Effector memory CD8-positive, alpha-beta T cell (primary cell): Measurements from ENCODE around the gene FAM3C.

Source experiments
- ATAC-seq: fragments of 150-1000 bp; cut with Tn5 transposase; replicated peaks from 2 replicates; pipeline ENCODE4 v1.10.0; 2021; ENCODE audit warnings: mild to moderate bottlenecking, moderate library complexity
- DNase-seq, 3 experiments: peaks; one replicate each; pipeline ENCODE4 v3.0.0; 2021
- H3K27ac Mint-ChIP-seq, 2 donors: one replicate each; pipeline ENCODE4 v1.8.0; 2022; ENCODE audit warnings: mild to moderate bottlenecking in 2 of 2, mixed read lengths in 2 of 2, moderate library complexity in 2 of 2
- H3K27me3 Mint-ChIP-seq, 2 donors: one replicate each; pipeline ENCODE4 v1.8.0; 2022; ENCODE audit warnings: mixed read lengths in 2 of 2
- H3K36me3 Mint-ChIP-seq: one replicate; pipeline ENCODE4 v1.8.0; 2022; ENCODE audit warnings: mild to moderate bottlenecking, moderate library complexity, mixed read lengths; ENCODE audit not compliant: insufficient read depth
- H3K4me1 Mint-ChIP-seq, 2 donors: one replicate each; pipeline ENCODE4 v1.8.0; 2022; ENCODE audit warnings: low read depth in 2 of 2, mixed read lengths in 2 of 2
- H3K4me3 Mint-ChIP-seq, 2 donors: one replicate each; pipeline ENCODE4 v1.8.0; 2022; ENCODE audit warnings: mild to moderate bottlenecking in 2 of 2, mixed read lengths in 2 of 2, moderate library complexity in 2 of 2
- H3K9me3 Mint-ChIP-seq, 2 donors: one replicate each; pipeline ENCODE4 v1.8.0; 2022; ENCODE audit warnings: mixed read lengths in 2 of 2

FAM3C gene

GRCh38 chr7:121303422-121304101, 92.5 kb downstream of the FAM3C start:
- DNase-seq, result no peak
- Mint-ChIP-seq H3K27ac (no peak overlapping the region), H3K36me3 (no peaks in the 10 kb centered on the region), H3K9me3 (no peaks in the 10 kb centered on the region), H3K27me3 (peaks cover 40 to 48% of the 10 kb centered on the region in 2 donors), H3K4me1 (no peaks in the 10 kb centered on the region), H3K4me3 (no peak overlapping the region)
- ATAC-seq, result no peak

- no peak for ATAC-seq
- no peak for DNase-seq
- Mint-ChIP-seq H3K27ac (no peak overlapping the region), H3K4me1 (no peaks in the 10 kb centered on the region), H3K27me3 (peaks cover 35 to 45% of the 10 kb centered on the region in 2 donors), H3K36me3 (no peaks in the 10 kb centered on the region), H3K4me3 (no peak overlapping the region), H3K9me3 (no peaks in the 10 kb centered on the region)
Observed at GRCh38 chr7:121302214-121302745, 93.8 kb downstream of the FAM3C start.

- peaks cover 28 to 38% of the 10 kb centered on the region in 2 donors for H3K27me3 Mint-ChIP-seq
- no peak for DNase-seq
- no peak overlapping the region for H3K27ac Mint-ChIP-seq
- H3K9me3 Mint-ChIP-seq, result no peaks in the 10 kb centered on the region
- no peak for ATAC-seq
- H3K36me3 Mint-ChIP-seq, result no peaks in the 10 kb centered on the region
- H3K4me3 Mint-ChIP-seq, result no peak overlapping the region
- H3K4me1 Mint-ChIP-seq, result no peaks in the 10 kb centered on the region
Observed at GRCh38 chr7:121301446-121302213, 94.5 kb downstream of the FAM3C start.

DNA sequence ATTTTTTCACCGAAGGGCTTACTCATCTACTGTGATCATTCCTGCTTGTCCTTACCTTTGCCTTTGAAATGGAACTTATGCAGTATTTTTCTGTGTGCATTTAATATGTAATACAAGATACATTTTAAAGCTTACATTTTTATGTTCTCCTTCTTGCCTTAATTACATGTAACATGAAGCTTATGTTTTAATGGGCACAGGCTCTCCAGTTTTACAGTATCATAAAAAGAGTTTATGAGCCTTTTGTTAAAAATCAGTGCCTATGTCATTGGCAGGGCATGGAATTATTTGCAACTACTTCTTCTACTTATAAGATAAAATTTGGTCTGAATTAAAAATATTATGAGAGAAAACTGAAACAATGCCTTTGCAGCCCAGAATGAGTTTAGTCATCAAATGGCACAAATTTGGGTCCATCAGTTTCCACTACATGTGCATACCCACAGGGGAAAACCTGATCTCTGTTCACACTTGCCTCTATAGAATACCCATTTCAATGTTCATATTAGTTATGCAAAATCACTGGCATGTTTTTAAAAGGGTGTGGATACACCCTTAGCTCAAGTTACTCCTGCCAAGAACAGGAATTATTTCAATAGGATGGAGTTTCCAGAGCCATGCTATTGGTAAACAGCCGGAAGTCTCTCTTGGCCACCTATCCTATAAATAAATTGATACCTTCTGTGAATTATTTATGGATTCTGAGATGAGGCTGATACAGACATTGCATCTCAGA, 95.3 kb downstream of the FAM3C start:
- no peaks in the 10 kb centered on the region for H3K4me1 Mint-ChIP-seq
- no peak overlapping the region for H3K27ac Mint-ChIP-seq
- H3K9me3 Mint-ChIP-seq, result no peaks in the 10 kb centered on the region
- H3K36me3 Mint-ChIP-seq, result no peaks in the 10 kb centered on the region
- DNase-seq, result no peak
- peaks cover 20 to 31% of the 10 kb centered on the region in 2 donors for H3K27me3 Mint-ChIP-seq
- no peak for ATAC-seq
- H3K4me3 Mint-ChIP-seq, result no peak overlapping the region
